GM21576 (cell line): ENCODE results near the gene UGT2A1.
"Not testable (repeated sequence)": the region's sequence is repeated elsewhere in the genome, so short reads cannot be mapped to it uniquely, and the experiment has no call there.

ENCODE experiments used
- ATAC-seq: cut with Tn5 transposase; IDR thresholded peaks from one replicate; pipeline ENCODE4 v1.9.1; 2021; ENCODE audit warnings: mild to moderate bottlenecking, moderate library complexity; ENCODE audit not compliant: unreplicated experiment

UGT2A1 gene

GRCh38 chr4:69653147-69653546 is at the start of gene UGT2A1:
Gene UGT2A1 (minus strand): TSS chr4:69653247. CDS start chr4:69647644, 5,603 bp downstream.
- no peak for ATAC-seq

- no peak for ATAC-seq
These were observed 49.2 kb upstream of the UGT2A1 start for GRCh38 chr4:69702201-69702600.

- ATAC-seq: no peak
These were observed 48.6 kb upstream of the UGT2A1 start for GRCh38 chr4:69701696-69702095.

- ATAC-seq: no peak
These were observed 44.6 kb upstream of the UGT2A1 start for GRCh38 chr4:69697536-69698242.

GRCh38 chr4:69689599-69689998 is 36.6 kb upstream of the UGT2A1 start:
- no peak for ATAC-seq

- ATAC-seq: no peak
These were observed 31.8 kb upstream of the UGT2A1 start for GRCh38 chr4:69684804-69685203.

- ATAC-seq: no peak
These were observed 15.6 kb upstream of the UGT2A1 start for GRCh38 chr4:69668680-69669079.

GRCh38 chr4:69664009-69664408 is 11.0 kb upstream of the UGT2A1 start:
- not testable (repeated sequence) for ATAC-seq

GRCh38 chr4:69661130-69661803 is 8.2 kb upstream of the UGT2A1 start:
- not testable (repeated sequence) for ATAC-seq

- ATAC-seq: no peak
These were observed 5.1 kb upstream of the UGT2A1 start for GRCh38 chr4:69658133-69658532.

- no peak for ATAC-seq
These were observed 3.7 kb upstream of the UGT2A1 start for GRCh38 chr4:69656653-69657158.

- no peak for ATAC-seq
These were observed 2.2 kb downstream of the UGT2A1 start for GRCh38 chr4:69650872-69651271.

- no peak for ATAC-seq
These were observed 3.4 kb downstream of the UGT2A1 start for GRCh38 chr4:69649629-69650028.

GRCh38 chr4:69649207-69649606 is 3.8 kb downstream of the UGT2A1 start:
- ATAC-seq: no peak

- no peak for ATAC-seq
These were observed 10.1 kb downstream of the UGT2A1 start for GRCh38 chr4:69642961-69643360.

- ATAC-seq: no peak
These were observed 12.8 kb downstream of the UGT2A1 start for GRCh38 chr4:69640289-69640688.

GRCh38 chr4:69639542-69639941 is 13.5 kb downstream of the UGT2A1 start, which contains the start of gene UGT2A2:
Gene UGT2A2 (minus strand): TSS chr4:69639642. CDS start chr4:69639640, 2 bp downstream.
- no peak for ATAC-seq

- no peak for ATAC-seq
These were observed 35.9 kb downstream of the UGT2A1 start for GRCh38 chr4:69617083-69617694.

GRCh38 chr4:69610484-69610883 is 42.6 kb downstream of the UGT2A1 start:
- no peak for ATAC-seq

- ATAC-seq: no peak
These were observed 52.0 kb downstream of the UGT2A1 start for GRCh38 chr4:69601065-69601464.

- no peak for ATAC-seq
These were observed 53.0 kb downstream of the UGT2A1 start for GRCh38 chr4:69600013-69600412.

- ATAC-seq: no peak
These were observed 58.7 kb downstream of the UGT2A1 start for GRCh38 chr4:69594382-69594781.
